Measurements from ENCODE around the gene LBX1.
A peak's percentile ranks its signal among the peaks of the same experiment; 100 is the strongest.

LBX1 gene, protein sequence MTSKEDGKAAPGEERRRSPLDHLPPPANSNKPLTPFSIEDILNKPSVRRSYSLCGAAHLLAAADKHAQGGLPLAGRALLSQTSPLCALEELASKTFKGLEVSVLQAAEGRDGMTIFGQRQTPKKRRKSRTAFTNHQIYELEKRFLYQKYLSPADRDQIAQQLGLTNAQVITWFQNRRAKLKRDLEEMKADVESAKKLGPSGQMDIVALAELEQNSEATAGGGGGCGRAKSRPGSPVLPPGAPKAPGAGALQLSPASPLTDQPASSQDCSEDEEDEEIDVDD
- 0 to 0.07 reads per million in 2 donors for total RNA-seq

DNA sequence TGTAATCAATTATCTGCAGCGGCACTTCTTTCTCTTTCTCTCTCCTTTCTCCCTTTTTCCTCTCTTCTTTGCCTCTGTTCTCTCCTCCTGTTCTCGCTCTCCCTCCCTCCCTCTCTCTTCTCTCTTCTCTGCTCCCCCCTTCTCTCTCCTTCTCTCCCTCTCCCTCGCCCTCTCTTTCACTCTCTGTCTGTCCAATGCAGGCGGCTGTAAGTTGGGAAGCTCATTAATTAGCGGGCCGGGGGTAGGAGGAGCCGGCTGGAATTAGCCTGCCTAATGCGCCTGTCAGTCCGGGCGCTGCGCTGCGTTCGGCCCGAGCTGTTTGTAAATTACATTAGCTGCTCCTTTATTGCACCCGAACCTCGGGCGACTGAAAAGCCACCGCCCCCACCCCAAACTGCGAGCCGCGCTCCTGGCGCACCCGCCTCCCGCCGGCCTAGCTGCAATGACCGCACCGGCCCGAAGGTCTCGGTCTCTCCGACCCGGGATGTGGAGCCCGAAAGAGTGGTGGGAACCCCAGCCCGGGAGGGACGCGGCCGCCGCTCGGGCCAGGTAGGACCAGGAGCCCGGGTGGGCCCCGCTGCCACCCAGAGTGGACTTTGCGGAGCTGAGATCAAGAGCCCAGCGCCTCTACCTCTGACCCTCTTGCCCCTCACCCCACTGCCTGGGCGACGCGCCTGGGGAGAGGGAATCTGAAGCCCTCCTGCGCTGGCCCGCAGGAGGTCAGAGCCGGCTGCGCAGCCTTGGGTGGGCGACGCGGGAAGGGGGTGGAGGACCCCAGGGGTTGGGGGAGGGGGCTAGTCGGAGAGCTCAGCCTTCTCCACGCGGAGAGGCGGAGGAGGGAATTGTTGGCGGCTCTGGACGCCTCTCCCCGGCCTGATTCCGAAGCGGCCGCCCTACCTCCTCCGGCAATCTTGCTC is at the start of gene LBX1:
Gene LBX1, minus strand, starts transcription at position 198 of the 917 bp plus-strand sequence. CDS start 648 bp downstream, outside the sequence.
- DNase-seq: no peak

DNA sequence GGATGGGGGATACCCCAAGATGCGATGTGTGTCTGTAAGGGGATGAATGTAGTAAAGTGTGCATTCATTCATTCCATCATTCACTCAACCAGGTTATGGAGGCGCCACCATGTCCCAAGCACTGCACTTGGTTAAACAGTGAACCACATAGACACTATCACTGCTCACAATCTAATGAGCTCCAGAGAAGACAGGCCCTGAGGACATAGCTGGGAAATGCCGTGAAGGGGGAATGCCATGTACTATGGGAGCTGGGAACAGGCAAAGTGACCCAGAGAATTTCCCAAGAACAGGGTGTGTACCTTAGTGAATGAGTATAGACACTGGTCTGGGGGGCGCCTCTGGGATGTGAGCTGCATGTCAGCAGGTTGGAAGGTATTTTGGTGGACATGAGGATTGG is 44.5 kb upstream of the LBX1 start:
- DNase-seq: no peak

DNA sequence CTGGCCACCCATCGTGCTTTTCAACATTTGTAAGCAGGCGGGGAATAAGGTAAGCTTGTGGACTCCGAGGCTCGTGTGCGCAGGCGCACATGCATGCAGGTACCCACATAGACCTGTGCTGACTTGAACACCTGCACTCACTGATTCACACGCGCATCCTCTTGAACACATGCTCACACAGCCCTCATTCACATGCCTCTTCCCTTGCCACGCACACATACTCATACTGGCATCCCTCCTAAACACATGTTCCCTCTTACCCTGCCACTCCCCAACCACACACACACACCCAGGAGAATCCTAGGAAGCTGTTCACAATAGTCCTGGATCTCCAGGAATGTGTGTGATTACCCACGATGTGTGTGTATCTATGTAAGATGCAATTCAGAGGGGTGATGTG is 44.1 kb upstream of the LBX1 start:
- DNase-seq: no peak

DNA sequence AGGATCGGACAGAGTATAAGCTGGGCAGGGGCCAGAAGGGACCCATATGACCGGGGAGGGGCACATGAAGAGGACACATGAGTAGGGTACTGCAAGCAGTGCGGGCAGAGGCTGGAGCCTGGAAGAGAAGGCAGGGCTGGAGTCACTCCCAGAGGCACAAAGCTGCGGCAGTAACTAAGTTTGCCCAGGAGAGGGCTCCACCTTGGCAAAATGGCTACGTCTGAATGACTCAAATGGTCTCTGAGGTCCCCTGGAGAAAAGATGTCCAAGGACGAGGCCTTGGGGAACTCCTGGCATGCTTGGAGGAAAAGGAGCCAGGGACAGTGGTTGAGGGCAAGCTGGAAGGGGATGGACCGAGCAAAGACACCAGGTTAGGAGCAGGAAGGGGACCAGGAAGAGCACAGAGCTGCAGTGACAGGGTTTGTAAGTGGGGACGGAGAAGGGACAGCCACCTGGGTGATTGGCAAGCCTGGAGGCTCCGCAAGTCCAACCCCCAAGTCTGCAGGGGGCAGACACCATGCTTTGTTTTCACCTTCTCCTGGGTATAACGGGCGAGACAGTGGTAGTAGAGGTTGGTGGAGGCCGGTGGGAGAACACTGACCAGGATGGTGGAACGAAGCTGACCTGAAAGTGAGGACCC is 43.1 kb upstream of the LBX1 start:
- peak in 4 of 5 experiments; percentile 4 to 48 (median 38) for DNase-seq

DNA sequence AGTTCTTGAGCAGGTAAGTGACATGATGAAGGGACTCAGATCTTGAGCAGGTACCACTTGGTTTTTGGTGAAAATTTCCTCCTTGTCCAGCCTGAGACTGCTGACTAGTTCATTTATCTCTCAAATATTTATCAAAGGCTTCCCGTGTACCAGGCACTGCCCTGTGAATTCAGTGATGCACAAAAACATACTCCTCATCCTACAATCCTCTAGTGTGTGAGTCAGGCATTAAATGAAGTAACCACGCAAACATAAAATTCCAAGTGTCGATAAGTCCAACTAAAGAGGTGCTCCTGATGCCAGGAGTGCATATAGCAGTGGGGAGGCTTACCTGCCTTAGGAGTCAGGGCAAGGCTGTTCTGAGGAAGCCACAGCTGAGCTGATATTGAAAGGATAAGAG is 41.5 kb upstream of the LBX1 start:
- no peak for DNase-seq

DNA sequence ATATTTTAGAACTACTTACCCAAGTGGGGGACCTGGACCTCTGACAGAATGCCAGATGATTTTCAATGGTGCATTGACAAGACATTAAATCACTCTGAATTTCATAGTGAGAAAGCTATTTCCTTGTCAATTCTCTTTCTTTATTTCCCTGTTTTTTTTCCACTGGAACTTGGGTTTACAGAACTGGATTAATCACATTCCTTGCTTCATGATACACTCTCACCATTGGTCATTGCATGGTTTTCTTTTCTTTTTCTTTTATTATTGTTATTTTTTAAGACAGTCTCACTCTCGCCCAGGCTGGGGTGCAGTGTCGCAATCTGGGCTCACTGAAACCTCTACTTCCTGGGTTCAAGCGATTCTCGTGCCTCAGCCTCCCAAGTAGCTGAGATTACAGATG is 38.5 kb upstream of the LBX1 start:
- no peak for DNase-seq

DNA sequence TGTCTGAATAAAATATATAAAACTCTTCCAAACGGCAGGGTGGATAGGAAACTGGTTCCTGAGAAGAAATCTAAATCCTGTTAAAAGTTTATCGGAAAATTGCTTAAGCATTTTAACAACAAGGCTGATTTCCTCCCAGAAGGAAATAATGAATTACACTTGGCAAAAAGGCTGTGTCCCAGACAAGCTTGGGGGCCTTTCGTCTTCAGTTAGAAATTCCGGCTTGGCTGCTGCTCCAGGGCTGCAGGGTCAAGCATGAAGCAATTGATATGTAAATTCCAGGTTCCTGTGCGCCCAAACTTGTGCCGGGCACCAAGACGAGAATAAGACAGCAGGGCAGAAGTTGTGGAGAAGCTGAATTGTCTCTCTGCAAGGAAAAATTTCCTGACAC is 38.0 kb upstream of the LBX1 start:
- no peak for DNase-seq

DNA sequence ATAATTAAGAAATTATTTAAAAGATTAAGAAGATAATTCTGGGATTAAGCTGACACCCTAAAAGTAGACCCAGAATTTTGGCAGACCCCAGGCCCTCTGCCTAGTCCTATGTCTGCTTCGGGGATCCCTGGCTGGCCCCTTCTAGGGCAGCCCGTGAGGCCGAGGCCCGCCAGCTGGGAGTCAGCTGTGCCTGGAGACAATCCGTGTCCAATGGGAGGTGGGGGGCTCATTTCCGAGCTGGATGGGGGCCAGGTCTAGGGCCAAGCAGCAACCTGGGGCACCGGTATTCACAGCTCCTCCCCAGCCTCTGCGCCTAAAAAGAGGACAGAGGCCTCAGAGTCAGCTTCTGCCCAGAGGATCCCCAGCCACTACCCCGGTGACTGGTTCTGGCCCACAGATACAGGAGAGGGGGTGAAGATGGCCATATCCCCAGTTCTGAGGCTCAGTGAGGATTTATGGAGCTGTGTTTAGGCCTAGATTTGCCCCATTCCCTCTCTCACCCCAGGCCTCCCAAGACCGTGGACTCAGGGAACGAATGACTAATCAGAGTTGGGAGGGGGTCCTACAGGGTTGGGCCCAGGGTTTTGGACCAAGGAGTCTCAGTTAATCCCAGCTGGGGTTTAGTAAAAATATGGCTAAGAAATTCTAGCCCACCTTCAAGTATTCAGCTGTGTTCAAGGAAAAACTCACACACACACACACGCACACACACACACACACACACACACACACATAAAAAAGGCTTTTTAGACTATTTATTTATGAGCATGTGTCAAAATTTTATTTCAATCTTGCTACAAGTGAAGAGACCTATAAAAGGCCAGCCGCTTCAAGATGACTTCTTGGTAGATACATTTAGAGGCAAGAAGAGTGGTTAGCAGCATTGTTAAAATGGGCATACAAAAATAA is 37.4 kb upstream of the LBX1 start:
- no peak for DNase-seq

DNA sequence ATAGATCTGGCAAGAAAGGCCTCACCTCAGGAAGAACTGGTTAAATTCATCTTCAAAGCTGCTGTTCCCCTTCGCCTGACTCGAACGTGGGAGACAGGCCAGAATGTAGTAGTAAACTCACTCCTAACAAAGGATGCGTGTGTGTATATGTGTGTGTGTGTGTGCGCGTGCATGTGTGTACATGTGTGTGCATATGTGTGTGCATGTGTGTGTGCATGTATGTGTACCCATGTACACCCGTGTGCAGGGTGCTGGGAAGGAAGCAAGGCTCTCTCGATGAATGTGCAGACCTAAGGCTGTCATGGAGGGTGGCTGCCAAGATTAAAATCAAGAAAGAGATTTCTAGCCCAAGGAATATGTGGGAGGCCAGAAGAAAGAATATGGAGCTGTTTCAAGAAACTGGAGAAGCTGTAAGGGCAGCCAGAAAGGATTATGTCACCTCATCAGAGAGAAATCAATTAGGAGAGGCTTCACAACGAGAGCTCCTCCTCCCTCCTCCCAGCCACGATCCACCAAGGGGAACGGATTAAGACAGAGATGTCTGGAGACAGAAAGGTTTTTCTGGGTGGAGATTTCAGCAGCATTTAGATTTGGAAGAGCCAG is 34.0 kb upstream of the LBX1 start:
- DNase-seq: no peak

DNA sequence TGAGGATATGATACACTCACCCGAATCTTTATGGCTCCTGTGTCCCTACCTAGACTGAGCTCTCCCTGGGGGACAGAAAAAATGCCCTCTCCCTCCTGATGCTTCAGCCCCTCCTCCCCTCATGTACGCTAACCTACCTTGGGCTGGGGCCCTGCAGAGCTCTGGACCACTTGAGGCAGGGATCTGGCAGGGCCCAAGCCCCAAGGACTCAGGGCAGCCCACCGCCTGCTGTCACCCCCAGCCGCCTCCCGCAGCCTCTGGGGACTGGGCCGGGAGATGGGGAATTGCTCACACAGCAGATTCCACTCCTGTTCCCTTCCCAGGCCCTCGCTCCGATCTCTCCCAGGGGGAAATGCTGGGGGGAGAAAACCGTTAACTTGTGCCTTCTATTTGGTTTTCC is 32.9 kb upstream of the LBX1 start:
- DNase-seq: no peak

DNA sequence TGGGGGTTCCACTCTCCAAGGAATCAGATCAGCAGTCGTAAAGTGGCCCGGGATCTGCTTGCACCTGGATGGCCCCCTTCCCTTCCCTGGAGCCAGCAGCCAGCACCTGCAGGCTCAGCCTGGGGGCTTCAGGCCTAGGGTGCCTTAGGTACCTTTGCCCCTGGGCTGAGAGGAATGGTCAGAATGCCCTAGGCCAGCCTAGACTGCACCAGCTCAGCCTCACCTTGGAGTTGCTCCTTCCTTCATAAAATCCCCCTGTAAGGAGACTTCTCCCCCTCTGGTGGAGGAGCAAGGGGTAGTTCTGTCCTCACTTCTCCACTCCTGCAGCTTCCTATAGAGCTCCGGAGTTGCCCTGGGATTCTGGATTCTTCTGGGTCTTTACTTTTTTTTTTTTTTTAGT is 32.4 kb upstream of the LBX1 start:
- DNase-seq: no peak

DNA sequence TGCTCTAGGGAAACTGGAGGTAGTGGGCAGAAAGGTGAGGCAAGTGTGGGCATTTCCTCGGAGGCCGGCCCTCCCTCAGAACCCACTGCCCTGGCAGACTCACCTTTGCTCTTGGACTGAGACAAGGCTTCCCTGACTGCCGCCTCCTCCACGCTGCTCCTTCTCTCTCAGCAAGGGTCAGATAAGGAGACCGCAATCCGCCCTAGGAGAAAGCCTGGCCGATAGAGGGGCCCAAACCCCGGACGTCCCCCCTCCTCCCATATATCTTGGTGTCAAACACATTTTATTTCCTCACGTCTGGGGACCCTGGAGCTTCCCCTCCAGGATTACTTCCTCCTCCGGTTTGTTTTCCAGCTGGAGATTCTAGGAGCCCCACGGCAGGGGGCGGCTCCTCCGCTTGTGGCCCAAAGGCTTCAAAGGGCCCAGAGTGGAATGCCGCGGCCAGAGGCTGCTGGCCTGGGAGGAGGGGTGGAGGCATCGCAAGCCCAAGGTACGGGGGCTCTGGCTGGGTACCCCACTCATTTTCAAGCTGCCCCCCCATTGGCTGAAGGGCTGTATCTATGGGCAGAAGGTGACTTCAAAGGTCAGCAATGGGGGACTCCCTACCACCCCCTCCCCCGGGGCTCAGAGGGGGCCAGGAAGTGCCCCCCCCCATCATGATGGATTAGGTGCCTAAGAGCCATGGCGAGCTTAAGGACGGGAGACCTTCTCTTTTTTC is 31.7 kb upstream of the LBX1 start:
- no peak for DNase-seq

DNA sequence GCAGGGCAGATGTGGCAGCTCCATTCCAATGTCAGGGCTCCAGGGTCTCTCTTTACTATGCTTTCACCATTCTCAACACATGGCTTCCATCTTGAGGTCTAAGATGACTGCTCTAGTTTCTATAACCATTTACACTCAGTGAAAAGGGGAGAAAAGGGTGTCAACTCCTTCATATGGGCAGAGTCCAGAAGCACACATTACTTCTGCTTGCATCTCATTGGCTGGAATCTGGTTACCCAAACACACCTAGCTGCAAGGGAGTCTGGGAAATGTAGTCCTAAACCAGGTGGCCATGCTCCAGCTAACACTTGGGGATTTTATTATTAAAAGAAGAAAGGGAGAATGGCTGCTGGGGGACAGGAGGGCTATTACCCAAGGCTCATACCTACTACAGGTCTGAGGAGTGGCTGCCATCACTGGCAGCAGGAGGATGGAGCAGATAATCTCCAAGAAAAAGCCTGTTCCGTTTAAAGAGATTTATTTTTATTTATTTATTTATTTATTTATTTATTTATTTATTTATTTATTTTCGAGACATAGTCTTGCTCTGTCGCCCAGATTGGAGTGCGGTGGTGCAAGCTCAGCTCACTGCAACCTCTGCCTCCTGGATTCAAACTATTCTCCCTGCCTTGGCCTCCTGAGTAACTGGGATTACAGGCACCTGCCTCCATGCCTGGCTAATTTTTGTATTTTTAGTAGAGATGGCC is 29.1 kb upstream of the LBX1 start:
- peak in 1 of 5 experiments; percentile 22 for DNase-seq

DNA sequence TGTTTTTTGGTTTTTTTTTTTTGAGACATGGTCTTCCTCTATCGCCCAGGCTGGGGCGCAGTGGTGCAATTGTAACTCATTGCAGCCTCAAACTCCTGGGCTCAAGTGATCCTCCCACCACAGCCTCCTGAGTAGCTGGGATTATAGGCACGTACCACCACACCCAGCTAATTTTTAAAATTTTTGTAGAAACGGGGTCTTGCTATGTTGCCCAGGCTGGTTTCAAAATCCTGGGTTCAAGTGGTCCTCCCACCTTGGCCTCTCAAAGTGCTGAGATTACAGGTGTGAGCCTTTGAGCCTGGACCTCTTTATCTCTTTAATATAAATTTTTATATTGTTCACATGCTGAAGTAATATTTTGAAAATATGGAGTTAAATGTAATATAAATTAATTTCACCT is 28.2 kb upstream of the LBX1 start:
- no peak for DNase-seq

DNA sequence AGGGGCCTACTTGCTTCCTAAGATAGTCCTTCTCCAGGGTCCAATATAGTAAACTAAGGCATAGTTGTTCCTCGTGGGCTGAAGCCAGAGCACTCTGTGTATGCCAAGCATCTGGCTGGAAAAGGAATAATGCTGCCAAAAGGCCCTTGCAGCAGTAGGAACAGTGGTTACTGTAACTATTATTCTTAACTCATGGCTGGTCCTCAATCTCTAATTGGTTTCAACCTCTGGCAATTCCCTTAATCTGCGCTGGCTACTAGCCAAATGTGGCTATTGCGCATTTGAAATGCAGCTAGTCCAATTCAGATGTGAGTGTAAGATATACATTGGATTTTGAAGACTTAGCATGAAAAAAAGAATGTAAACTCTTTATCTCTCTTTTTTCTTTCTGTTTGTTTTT is 27.8 kb upstream of the LBX1 start:
- no peak for DNase-seq

DNA sequence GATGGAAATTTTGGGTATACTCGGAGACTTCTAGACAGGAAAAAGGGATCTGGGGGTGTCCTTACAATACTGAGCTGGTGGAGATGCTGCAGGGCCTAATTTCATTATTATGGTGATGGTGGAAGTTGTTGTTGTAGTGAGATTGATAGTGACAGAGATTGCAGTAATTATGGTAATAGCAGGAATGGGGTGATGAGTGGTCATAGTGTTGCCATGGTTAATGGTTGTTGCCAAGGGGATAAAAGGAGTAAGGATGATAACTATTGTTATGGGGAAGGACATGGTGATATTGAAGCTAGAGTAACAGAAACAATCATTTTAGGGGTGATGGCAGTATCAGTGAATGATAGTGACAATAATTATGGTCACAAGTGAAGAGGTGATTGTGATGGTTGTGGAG is 27.1 kb upstream of the LBX1 start:
- DNase-seq: no peak

DNA sequence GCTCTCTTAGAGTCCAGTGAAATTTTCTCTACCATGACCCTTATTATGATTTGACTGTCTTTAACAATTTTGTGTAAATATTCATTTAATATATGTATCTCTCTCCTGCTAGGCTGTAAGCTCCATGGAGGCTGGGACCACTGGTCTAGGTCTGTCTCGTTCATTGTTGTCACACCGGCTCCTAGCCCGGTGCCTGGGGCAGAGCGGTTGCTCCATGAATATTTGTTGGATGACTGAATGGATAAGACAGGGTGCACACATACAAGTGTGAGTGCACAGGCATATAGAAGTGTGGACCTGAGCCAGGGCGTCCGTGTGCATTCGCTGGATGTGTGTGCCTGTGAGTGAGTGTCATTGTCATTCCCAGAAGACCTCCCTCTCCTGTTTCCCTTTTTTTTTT is 20.9 kb upstream of the LBX1 start:
- DNase-seq: no peak

DNA sequence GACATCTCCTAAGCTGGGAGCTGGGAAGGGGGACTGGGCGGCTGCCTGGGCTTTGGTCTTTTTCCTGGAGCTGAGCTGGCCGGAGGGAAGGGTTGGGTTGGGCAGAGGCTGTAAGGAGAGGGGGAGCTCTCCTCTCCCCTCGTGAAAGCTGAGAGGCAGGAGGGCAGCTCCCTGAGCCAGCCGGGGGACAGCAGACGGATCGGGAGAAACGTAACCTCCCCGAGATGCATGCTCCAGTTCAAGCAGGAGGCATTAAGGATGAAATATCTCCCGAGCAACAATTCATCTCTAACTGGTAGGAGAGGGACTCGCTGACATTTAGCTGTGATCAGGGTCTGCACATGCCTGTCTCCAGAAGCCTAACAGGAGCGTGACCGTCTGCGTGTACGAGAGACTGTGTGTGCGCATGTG is 19.9 kb upstream of the LBX1 start:
- no peak for DNase-seq

DNA sequence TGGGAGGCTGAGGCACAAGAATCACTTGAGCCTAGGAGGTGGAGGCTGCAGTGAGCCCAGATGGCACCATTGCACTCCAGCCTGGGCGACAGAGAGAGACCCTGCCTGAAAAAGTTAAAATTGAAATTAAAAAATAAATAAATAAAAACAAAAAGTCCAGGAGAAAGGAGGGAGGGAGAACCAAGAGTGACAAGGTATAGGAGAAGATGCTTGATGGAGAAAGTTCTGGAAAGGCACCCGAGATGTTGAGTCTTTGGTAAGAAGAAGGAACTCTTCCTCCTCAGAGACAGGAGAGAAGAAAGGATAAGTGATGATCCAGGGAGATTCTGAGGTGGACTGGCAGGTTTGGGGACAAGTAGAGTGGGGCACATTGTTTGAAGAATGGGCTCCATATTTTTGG is 17.4 kb upstream of the LBX1 start:
- no peak for DNase-seq

DNA sequence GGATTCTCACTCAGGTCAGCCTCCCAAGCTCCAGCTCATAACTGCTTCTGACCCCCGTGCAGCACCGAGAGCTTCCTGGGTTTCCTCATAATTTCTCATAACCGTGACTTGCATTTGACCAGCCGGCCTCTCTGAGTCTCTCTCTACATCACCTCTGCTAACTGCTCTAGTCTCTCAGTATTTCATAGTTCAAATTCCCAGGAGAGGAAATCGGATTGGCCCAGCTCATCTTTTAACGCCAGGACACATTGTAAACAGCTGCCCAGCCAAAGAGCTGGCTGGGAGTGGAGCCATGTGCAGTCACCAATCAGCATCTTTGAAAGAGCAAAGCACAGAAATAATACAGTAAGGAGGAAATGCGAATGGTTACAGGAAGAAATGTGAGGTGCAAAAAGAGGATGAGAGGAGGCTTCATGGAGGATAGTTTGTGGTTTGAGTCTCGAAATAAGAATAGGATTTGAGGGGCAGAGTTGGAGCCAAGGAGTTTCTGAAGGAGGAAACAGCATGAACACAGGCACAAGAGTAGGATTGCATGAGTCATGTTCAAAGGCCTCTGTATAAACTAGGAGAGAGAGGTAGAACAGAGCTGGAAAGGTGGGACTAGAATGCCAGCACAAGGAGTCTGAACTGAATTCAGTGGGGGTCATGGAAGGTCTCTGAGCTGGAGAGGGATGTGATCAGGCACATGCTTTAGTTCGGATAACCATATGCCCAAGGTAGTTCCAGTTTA is 15.2 kb upstream of the LBX1 start:
- DNase-seq: no peak
